Inferior parietal cortex (tissue), 1 donor: Measurements from ENCODE around the gene NOTCH1.

ENCODE experiments used
- DNase-seq: peaks from one replicate; pipeline ENCODE4 v3.0.0-alpha.2; 2016; ENCODE audit errors: extremely low spot score

NOTCH1 gene

DNA sequence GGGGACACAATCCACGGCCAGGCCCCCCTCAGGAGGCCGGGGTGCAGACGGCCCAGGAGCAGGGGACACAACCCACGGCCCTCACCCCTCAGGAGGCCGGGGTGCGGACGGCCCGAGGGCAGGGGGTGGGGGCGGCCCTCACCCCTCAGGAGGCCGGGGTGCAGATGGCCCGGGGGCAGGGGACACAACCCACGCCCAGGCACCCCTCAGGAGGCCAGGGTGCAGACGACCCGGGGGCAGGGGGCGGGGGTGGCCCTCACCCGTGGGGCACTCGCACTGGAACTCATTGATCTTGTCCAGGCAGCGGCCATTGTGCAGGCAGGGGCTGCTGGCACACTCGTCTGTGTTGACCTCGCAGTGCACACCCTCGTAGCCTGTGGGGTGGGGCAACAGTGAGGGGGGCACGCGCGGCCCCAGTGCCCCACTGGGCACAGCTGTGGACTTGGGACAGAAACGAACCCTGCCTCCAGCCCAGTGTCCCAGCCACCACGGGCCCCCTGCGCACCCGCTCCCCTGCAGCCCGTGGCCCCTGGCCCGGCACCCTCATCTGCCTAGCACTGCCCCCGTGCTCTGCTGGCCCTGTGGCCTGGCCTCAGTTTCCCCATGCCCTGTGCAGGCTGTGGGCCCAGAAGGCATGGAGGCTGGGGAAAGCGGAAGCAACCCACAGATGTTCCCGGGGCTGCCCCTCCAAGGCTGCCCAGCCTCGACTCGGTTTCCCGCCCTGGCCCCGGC lies 28.7 kb downstream of the NOTCH1 start:
- DNase-seq: no peak

DNA sequence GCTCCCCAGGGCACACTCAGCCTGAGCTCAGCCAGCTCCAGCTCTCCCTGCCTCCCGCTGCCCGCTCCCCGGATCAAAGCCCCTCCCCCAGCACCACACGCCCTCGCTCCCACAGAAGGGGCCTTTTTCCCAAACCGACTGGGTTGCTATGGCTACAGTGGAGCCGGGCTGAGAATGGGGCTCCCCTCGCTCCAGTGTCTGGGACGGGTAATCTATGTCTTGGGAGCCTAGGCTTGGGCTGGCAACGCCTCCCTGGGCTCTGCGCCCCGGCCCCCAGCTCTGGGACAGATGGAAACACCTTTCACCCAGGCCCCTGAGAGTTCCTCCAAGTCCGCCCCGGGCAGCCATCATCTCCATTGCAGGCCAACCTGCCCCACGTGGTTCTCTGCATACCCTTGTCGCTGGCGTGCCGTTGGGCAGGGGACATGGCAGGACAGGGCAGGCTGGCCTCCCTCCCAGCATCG lies 29.6 kb downstream of the NOTCH1 start:
- DNase-seq: peak; percentile 36

DNA sequence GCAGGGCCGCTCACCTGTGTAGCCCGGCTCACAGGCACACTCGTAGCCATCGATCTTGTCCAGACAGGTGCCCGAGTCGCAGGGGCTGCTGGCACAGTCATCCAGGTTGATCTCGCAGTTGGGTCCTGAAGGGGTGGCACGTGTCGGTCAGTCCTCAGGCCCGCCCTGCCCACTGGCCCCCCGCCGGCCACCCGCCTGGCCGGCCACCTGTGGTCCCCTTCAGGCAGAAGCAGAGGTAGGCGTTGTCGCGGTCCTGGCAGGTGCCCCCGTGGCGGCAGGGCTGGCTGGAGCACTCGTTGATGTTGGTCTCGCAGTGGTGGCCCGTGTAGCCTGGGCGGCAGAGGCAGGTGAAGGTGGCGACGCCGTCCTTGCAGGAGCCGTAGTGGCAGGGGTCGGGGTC lies 30.6 kb downstream of the NOTCH1 start:
- no peak for DNase-seq

DNA sequence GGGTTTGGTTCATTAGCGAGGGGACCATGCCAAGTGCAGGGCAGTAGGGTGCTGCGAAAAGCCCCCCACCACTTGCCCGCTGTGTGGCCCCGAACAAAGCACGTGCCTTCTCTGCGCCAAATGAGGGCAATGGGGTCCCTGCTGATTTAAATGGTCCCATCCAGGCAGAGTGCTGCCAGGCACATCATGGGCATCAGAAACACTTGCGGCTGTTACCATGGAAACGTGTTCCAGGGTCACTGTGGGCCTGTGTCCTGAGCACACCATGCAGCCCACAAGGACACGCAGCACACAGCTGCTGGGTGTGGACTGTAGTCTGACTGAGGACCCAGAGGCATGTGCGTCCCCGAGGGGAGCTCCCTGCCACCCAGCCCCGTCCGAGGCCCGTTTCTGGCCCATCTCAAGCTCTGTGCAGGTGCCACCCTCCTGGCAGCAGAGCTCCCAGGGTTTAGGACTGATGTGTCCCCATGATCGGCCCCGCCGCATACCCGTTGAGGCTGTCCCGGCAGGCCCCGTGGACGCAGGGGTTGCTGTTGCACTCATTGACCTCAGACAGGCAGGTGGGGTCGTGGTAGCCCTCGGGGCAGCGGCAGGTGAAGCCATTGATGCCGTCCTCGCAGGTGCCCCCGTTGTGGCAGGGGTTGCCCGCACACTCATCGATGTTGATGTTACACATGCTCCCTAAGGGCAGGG lies 31.7 kb downstream of the NOTCH1 start:
- DNase-seq: no peak

DNA sequence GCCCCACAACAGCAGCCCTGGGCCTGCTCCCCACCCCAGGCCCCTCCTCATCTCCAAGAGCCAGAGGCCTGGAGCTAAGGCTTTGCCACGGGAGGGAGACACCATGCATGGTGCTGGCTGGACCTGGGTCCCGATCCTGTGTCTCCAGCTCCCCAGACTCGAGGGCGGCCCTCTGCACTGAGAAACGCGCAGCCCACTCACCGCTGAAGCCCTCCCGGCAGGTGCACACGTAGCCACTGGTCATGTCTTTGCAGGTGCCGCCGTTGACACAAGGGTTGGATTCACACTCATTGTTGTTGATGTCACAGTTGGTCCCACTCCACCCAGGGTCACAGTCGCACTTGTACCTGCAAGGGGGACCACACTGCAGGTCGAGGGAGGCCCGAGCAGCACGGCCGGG lies 32.7 kb downstream of the NOTCH1 start:
- no peak for DNase-seq

DNA sequence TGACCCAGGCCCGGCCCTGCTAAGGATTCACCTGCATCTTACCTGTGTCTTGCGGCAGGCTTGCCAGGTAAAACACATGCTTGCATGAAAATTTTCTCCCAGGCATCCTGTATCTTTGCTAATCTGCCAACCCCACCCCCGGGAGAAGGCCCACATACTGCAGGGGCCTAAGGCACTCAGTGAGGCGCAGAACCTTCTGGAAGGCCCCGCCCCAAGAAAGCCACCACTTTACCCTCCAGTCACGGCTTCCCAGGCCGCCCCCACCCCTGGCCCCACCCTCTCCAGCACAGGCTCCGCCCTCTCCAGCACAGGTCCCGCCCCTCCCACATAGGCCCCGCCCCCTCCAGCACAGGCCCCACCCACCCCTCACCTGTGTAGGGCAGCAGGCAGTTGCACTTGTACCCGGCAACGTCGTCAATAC lies 33.2 kb downstream of the NOTCH1 start:
- DNase-seq: no peak

DNA sequence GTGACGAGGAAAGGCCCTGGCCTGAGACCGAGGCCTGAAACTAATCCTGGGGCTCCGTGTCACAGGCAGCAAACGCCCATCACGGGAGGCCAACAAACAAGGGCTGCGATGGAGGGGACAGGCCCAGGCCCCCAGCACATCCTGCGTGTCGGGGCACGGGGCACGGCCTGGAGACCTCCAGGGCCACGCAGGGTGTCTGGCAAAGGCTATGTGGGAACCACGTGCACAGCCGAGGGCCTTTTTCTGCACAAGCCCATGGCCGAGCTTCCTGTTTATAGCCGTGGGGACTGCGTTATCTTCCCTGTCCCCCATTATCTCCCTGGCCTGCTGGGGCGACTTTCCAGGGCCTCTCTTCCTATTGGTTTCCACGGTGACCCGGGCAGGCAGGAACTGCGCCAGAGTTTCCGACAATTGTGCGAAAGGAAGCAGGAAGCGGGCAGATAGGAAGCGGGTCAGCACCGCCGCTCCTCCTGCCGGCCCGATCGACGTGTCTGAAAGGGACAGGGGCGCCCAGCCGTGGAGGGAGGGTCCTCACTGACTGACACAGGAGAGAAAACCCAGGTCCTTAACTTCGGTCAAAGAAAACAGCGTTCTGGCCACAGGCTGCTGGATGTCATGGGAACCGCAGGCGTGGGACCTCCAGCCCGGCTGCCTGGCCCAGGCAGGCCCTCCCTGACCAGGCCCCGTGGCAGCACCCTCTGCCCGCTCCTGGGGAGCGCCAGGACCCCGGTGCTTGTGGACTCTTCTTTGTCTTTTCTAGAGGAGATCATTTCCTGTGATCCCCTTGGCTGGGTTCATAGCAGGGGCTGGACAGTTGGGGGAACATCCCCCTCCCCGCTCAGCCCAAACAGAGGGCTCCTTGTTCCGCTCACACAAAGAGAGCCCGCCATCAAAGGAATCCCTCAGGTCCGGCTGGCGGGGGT lies 33.9 kb downstream of the NOTCH1 start:
- peak; percentile 72 for DNase-seq

DNA sequence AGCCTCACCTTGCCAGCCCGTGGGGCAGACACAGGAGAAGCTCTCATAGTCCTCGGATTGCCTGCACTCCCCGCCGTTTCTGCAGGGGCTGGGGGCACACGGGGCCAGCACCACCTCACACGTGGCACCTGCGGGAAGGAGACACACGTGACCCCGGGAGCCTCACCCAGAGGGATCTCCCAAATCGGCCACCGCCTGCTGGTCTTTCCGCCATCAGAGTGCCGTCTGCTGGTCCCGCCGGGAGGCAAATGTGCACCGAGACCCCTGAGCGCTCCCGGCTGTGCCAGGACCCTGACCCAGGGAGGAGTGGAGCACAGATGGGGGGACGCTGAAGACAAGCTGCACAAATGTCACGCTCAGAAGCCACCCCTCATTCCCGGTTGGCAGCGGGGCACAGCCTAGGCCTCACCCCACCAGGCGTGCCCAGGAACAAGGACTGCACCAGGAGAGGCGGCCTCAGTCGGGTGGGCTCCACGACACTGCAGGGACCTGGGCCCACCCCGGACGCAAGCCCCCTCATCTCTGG lies 34.6 kb downstream of the NOTCH1 start:
- no peak for DNase-seq

DNA sequence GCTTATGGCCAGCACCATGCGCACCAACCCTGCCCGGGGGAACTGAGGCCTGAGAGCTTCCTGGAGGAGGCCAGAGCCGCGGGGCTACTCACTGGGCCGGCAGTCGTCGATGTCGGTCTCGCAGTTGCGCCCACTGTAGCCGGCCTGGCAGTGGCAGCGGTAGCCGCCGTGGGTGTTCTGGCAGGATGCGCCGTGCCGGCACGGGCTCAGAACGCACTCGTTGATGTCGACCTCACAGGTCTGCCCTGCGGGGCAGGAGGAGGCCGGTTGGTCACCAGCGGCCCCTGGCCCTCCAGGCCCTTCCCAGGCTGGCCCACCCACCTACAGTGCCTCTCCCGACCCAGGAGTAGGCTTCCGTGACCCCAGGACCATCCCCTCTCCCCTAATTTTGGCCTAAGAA lies 35.3 kb downstream of the NOTCH1 start:
- DNase-seq: no peak

DNA sequence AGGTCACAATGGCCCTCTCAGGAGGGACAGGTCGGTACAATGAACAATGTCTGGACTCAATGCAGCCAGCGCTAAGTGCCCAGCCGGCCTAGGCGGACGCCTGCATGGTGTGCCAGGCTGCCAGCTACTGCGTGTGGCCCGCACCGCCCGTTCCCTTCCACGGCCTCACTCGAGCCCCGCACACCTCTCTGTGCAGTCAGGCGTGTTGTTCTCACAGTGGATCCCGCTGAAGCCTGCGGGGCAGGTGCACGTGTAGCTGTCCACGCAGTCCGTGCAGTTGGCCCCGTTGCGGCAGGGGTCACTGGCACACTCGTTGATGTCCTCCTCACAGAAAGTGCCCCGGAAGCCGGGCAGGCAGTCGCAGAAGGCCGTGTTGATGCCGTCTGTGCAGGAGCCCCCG lies 36.3 kb downstream of the NOTCH1 start:
- DNase-seq: no peak

DNA sequence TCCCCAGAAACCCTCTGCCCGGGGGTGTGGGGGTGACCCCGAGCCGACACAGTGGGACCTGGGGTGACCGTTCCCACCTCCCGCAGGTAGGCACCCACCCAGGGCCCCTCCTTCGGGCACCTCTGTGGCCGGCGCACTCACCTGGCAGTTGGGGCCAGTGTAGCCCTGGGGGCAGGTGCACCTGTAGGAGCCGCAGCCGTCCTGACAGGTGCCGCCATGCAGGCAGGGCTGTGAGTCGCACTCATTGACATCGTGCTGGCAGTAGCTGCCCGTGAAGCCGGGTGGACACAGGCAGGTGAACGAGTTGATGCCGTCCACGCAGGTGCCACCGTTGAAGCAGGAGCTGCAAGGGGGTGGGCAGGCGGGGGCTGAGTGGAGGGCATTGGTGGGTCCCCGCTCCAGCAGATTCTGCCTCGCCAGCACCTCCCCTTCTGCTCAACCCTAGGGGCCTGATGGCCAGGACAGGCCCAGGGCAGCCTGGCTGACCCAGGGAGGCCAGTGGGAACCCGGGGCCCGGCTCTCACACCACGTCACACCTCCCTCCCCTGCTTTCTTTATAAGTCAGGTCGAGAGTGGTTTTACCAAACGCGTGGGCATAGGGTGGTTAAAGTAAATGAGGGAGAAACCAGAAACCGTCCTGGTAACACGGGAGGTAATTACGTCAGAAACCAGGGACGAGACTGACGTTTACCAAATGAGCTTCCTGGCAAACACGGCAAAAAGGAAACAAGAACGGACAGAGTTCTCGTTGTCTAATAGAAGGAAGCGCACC lies 36.9 kb downstream of the NOTCH1 start:
- DNase-seq: no peak

DNA sequence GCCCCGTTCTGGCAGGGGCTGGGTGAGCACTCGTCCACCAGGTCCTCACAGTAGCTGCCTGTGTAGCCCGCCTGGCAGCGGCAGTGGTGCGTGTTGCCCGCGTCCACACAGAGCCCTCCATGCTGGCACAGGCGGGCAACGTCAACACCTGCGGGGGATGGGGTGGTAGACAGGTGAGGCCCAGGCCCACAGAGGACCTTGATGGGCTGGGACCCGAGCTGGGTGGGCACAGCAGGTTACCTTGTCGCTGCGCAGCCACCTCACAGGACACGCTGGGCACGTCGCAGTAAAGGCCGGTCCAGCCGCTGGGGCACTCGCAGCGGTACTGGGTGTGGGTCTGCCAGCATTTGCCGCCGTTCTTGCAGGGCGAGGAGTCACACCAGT lies 37.9 kb downstream of the NOTCH1 start:
- DNase-seq: no peak

DNA sequence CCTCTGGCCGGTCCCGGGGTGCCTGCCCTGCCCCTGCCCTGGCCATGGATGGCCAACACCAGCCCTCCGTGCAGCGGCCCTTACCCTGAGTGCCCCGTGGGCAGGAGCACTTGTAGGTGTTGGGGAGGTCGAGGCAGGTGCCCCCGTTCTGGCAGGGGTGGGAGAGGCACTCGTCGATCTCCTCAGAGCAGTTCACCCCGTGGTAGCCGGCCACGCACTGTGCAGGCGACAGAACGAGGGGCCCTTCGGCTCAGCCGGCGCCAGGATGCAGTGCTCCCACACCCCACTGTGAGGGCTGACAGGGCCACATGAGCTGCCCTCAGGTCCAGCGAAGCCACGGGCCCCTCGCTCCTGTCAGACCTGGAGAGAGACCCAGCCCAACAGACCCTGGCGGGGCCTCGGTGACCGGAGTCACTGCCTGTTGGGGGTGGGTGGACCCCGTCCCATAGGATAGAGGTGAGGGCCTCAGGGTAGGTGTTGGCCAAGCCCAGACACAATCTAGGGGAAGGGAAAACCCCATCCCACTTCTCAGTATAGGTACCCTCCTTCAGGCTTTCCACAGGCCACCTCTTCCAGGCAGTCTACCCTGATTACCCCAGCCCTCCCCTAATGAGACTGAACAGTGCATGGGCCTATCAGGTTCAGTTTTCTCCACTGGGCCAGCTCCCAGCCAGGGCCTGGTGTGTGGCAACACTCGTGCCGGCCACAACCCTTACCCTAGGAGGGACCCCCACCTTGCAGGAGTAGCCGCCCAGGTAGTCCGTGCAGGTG lies 38.4 kb downstream of the NOTCH1 start:
- DNase-seq: no peak

DNA sequence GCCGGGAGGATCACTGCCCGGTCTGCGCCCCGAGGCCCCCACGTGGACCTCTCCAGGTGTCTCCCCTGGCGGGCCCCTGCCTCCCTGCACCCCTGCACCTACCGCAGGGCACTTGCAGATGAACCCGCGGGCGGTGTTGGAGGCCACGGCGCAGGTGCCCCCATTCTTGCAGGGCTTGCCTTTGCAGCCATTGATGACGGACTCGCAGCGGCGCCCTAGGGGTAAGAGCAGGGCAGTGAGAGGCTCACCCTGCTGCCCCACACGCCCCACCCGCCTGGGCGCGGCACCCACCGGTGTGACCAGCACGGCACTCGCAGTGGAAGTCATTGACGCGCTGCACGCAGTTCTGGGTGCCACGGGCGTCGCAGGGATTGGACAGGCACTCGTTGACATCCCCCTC lies 39.4 kb downstream of the NOTCH1 start:
- no peak for DNase-seq

DNA sequence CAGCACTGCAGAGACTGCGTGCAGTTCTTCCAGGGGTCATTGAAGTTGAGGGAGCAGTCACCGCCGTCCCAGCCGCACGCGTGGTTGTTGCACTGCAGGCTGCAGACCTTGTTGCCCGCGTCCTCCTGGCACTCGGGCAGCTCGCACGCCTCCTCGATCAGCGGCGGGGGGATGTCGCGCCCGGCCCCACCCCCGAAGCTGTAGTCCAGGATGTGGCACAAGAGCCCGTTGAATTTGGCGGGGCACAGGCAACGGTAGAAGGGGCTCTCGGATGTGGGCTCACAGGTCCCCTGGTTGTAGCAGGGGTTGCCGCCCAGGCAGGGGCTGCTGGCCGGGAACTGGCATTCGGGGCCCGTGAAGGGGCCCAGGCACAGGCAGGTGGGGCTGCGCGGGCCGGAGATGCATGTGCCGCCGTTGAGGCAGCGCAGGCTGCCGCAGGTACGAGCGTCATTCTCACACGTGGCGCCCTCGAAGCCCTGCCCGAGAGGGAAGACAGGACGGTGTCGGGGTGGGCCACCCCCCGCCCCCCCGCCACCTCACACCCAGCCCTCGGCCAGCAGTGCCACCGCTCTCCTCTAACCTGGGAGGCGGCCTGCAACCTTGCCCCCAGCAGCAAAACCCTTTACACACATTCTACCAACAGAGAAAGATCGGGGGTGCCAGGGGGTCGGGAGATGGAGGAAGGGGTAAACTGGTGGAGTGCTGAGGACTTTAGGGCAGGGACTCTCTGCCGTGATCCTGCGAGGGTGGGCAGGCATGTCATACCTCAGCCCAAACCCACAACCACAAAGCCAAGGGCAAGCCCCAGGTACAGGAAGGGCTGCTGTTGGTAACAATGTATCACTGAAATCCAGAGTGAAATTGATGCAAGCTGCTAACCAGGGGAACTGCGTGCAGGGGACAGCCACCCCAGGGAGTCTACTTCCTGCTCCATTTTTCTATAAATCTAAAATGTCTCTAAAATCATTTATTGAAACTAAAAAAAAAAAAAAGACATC lies 40.1 kb downstream of the NOTCH1 start:
- no peak for DNase-seq

DNA sequence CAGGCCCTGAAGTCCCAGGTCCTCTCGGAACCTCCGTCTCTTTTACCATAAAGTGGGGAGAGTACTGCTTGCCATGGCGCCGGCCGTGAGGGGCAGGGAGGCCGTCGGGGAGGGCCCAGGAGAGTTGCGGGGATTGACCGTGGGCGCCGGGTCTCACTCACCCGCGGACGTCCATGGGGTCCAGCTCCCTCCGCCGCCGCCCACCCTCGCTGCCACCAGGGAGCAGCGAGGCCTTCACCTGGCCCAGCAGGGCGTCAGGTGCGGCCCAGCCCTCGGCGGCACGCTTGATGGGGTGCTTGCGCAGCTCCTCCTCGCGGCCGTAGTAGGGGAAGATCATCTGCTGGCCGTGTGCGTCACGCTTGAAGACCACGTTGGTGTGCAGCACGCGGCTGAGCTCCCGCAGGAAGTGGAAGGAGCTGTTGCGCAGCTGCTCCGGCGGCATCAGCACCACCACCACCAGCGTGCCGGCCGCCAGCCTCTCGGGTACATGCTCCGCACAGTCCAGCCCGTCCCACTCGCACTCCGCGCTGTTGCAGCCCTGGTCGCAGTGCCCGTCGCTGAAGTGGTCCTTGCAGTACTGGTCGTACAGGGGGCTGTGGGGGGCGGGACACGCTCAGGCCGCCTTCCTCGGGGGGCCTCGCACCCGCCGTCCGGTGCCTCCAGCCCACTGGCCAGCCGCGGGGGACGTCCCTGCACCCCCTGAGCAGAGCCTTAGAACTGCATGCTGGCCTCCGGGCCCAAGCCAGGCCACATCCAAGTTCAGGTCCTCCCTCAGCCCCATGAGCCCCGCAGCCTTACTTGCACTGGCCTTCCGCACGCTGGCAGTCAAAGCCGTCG lies 41.1 kb downstream of the NOTCH1 start:
- no peak for DNase-seq

DNA sequence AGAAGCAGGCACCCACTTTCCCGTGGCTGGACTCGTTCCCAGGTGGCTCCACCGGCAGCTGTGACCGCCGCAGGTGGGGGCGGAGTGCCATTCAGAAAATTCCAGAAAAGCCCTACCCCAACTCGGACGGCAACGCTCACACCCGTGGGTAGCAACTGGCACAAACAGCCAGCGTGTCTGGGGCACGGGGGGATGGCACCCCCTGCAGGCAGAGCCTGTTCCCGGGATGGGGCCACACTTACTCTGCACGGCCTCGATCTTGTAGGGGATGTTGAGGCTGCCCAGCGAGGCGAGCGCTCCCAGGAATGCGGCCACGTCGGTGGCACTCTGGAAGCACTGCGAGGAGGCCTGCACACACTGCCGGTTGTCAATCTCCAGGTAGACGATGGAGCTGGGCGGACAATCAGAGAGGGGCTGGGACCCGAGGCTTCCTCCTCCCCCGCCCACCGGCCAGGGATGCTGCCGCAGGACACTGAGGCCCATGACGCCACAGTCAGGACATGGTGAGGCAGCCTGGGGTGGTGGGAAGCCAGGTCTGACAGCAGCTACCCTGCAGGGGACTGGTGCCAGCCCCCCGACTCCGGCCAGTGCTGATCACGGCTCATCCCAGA lies 42.8 kb downstream of the NOTCH1 start:
- DNase-seq: no peak

DNA sequence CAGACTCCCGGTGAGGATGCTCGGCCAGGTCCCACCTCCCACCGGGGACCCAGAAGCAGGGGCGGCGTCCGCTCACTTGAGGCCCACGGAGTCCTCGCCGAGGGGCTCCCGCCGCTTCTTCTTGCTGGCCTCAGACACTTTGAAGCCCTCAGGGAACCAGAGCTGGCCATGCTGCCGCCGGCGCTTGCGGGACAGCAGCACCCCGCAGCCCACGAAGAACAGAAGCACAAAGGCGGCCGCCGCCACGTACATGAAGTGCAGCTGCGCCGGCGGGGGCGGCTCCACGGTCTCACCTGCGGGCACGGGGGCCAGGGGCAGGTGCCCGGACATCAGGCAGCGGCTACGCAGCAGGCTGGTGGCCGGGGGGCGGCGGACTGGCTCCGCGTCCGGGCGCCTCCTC lies 43.7 kb downstream of the NOTCH1 start:
- DNase-seq: no peak
